Measurements from ENCODE around the gene COBLL1.

Gene COBLL1

GRCh38 chr2:164706522-164706921, 135.1 kb downstream of the COBLL1 start:
- DNase-seq, result no peak

GRCh38 chr2:164705412-164706167, 136.0 kb downstream of the COBLL1 start:
- H3K36me3 ChIP-seq, result no peaks in the 10 kb centered on the region
- 0 out of 2 replicates have a peak, but pooled peaks cover 3% of the 10 kb centered on the region for H3K4me1 ChIP-seq
- TF ChIP-seq CTCF (IDR thresholded peaks at IDR 0.05; ENCODE audit: low read depth, low read length), result no peak
- no peaks in the 10 kb centered on the region for H3K27me3 ChIP-seq
- H3K9me3 ChIP-seq, result no peaks in the 10 kb centered on the region
- DNase-seq, result no peak
- no peak overlapping the region for H3K4me3 ChIP-seq (ENCODE audit: low read depth, low read length)

More at GRCh38 chr2:164706522-164706921, 135.1 kb downstream of the COBLL1 start:
- no peaks in the 10 kb centered on the region for H3K4me1 ChIP-seq
- H3K9me3 ChIP-seq, result no peaks in the 10 kb centered on the region
- H3K4me3 ChIP-seq (ENCODE audit: low read depth, low read length), result no peak overlapping the region
- no peaks in the 10 kb centered on the region for H3K36me3 ChIP-seq
- no peak for TF ChIP-seq CTCF (IDR thresholded peaks at IDR 0.05; ENCODE audit: low read depth, low read length)
- no peaks in the 10 kb centered on the region for H3K27me3 ChIP-seq

- Histone ChIP-seq H3K4me3 (ENCODE audit: low read depth, low read length) (no peak overlapping the region), H3K4me1 (0 out of 2 replicates have a peak, but pooled peaks cover 3% of the 10 kb centered on the region), H3K27me3 (no peaks in the 10 kb centered on the region), H3K9me3 (no peaks in the 10 kb centered on the region), H3K36me3 (no peaks in the 10 kb centered on the region)
- DNase-seq, result no peak
- TF ChIP-seq CTCF (IDR thresholded peaks at IDR 0.05; ENCODE audit: low read depth, low read length), result no peak
These were observed 137.5 kb downstream of the COBLL1 start for GRCh38 chr2:164703915-164704706.

- no peaks in the 10 kb centered on the region for H3K27me3 ChIP-seq
- no peaks in the 10 kb centered on the region for H3K36me3 ChIP-seq
These were observed 140.1 kb downstream of the COBLL1 start for GRCh38 chr2:164701565-164701964.

GRCh38 chr2:164700390-164700789, 141.2 kb downstream of the COBLL1 start:
- no peaks in the 10 kb centered on the region for H3K36me3 ChIP-seq
- DNase-seq, result no peak

More at GRCh38 chr2:164701565-164701964, 140.1 kb downstream of the COBLL1 start:
- no peak for TF ChIP-seq CTCF (IDR thresholded peaks at IDR 0.05; ENCODE audit: low read depth, low read length)
- 0 out of 2 replicates have a peak, but pooled peaks cover 3% of the 10 kb centered on the region for H3K4me1 ChIP-seq
- no peak for DNase-seq
- no peaks in the 10 kb centered on the region for H3K9me3 ChIP-seq
- H3K4me3 ChIP-seq (ENCODE audit: low read depth, low read length), result no peak overlapping the region

More at GRCh38 chr2:164700390-164700789, 141.2 kb downstream of the COBLL1 start:
- Histone ChIP-seq H3K27me3 (no peaks in the 10 kb centered on the region), H3K4me3 (ENCODE audit: low read depth, low read length) (no peak overlapping the region), H3K9me3 (no peaks in the 10 kb centered on the region), H3K4me1 (0 out of 2 replicates have a peak, but pooled peaks cover 3% of the 10 kb centered on the region)
- TF ChIP-seq CTCF (IDR thresholded peaks at IDR 0.05; ENCODE audit: low read depth, low read length), result no peak
